ENCODE measurements around the gene TMEM170B. TPM values are rescaled to one million over a fixed set of nuclear protein-coding genes. Genes with fewer than 3 reads are reported as not detected.

Gene TMEM170B, protein sequence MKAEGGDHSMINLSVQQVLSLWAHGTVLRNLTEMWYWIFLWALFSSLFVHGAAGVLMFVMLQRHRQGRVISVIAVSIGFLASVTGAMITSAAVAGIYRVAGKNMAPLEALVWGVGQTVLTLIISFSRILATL
- 2.5 and 2.7 TPM in 2 replicates for total RNA-seq

DNA sequence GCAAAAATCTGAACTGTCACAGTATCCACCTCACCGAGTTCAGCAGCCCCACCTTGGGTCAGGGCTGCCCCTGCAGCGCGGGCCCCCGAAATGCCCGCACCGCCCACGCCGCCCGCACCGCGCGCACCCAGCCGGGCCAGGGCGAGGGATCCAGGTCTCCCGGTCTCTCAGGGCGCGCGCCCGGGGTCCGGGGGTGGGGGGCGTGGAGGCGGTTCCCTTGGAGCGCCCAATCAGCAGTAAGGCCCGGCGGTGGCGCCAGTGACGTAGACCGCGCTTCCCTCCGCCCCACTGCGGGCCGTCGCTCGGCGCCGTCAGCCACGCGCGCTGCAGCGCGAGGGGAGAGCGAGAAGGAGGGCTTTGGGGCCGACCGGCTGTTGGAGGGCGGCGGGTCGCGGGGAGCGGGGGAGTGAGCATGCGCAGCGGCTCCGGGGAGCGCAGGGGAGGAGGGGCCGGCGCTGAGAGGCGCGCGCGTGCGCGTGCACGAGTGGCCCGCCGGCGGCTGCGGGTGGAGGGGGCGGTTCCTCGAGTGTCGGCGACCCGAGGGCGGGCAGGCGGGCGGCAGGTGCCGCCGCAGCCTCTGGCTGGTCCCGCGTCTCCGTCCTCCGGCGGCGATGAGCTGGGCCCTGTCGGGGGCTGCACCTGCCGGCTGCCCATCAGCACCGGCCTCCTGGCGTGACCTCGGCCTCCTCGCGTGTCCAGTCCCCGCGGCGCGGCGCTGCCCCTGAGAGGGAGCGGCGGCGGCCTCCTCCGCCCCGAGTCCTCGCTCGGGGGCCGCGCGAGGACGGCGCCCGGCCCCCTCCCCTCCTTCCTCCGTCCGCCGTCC, at the start of gene TMEM170B:
Gene TMEM170B (plus strand): TSS at position 521 of the 823 bp plus-strand sequence. CDS start 529 bp downstream, outside the sequence.
- no peak for DNase-seq (ENCODE audit: extremely low read depth, low read depth, low spot score)

DNA sequence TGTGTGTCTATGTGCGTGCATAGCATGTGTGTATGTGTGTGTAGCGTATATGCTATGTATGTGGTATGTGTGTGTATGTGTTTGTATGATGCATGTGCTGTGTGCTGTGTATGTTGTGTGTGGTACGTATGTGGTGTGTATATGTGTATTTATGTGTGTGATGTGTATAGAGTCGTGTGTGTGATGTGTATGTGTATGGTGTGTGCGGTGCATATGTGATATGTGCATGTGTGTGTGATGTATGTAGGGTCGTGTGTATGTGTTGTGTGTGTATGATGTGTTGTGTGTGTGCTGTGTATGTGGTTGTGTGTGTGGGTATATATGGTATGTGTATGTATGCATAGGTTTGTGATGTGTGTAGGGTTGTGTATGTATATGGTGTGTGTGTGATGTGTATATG, 46.6 kb upstream of the TMEM170B start:
- no peak for DNase-seq (ENCODE audit: extremely low read depth, low read depth, low spot score)

DNA sequence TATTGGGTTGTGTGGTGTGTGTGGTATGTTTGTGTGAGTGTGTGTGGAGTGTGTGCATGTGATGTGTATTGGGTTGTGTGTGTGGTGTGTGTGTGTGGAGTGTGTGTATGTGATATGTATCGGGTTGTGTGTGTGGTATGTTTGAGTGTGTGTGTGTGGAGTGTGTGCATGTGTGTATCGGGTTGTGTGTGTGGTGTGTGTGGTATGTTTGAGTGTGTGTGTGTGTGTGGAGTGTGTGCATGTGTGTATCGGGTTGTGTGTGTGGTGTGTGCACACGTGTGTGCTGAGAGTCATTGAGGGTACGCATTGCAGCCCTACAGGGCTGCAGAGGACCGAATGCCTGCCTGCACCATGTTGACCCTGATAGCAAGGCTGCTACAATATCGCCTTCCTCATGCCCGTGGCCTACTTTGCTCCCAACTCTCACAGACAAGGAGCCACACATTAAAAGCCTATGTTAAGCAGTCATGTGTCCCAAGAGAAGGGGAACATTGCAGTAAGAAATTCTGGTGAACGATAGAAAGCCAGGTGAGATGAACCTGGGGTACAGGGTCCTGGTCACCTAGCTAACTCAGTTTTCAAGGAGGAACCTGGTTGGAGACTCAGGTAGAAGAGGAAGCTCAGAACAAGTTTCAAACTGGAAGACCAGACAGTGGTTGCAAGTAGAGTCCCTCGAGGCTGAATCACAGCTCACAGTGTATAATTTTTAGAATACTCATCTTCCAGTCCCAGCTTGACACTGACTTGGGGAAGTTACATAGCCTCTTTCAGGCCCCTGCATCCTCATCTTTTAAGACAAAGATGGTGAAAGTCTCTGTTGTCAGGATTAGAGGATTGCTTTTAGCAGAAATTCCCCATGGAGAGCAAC, 45.7 kb upstream of the TMEM170B start:
- no peak for DNase-seq (ENCODE audit: extremely low read depth, low read depth, low spot score)

DNA sequence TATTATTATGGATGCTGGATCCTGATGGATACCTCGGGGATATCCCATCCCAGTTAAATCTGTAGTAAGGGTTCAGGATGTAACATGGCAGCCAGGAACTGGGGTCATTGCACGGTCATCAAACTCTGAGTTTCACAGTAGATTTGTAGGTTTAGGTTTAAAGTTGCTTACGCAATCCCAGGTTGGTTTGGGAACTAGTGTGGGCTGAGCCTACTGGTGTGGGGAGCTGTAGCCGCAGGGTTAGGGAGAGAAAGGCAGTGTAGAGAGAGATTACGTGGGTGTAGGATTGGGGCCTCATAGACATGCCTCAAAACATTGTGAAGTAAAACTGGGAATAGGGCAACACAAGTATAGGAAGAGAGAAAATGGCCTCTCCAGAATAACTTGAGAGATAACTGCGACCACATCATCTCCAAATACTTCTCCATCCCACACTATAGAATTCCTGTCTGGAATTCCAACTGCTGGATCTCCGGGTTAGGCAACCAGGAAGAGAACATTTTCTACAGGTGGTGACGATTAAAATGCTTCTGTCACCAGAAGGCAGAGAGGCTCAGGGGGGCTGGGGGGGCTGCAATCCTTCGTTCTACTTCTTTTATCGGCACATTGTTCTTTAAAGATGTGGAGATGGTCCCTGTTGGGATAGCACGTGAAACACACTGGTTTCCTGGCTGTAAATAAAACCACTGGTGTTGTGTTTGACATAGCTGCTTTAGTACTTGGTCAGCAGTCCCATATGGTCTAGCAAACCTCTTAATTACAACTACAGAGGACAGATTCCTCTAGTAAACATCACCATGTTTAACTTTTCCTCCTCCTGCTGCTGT, 44.9 kb upstream of the TMEM170B start:
- DNase-seq (ENCODE audit: extremely low read depth, low read depth, low spot score), result no peak

DNA sequence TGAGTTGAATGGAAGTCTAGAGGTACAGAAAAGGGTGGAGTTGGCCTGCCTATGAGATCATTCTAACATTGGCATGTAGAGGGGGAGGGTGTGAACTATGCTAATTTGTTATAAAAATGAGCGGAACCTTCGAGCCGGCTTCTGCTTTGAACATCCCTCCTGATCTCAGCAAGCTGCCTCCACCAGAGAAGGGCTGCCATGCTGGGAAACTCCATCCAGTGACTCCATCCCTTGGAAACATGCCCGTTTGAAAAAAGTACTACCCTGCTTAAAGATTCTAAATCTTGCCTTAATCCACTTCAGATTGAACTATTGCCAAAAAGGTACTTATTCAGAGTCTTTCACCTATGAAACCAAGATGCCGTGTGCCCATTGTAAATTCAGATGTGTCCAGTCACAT, 43.6 kb upstream of the TMEM170B start:
- DNase-seq (ENCODE audit: extremely low read depth, low read depth, low spot score), result no peak

DNA sequence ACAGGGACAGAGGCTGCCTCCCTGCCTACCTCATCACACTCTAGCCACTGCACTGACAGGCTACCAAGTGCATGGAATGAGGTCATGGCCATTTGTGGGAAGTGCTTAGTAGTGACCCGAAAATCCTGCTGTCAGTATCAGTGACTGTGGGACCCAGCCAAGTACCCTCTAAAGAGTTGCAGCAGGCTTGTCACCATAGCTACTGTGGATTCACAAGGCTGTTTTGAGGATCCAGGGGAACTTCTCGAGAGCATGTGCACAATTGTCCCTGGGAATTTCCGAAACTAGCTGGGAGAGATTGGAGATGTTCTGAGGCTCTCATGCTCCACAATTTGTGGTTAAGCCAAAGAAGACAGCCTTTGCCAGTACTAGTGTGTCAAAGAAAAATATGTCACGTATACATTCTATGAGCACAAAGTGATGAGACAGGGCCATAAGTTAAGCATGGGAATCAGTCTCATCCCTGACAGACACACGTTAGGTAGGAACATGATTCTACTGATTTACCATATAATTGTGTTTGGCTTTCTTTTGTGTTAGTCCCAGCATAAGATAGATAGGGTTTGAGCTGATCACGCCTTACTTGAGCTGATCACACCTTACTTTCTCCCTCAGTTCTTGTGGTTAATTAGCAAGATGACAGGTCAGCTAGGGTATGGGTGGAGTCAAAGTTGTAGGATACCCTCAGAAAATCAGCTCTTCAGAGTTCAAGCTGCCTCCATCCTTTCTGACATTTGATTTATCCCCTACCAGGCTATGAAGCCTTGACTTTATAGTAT, 42.6 kb upstream of the TMEM170B start:
- DNase-seq (ENCODE audit: extremely low read depth, low read depth, low spot score), result no peak

DNA sequence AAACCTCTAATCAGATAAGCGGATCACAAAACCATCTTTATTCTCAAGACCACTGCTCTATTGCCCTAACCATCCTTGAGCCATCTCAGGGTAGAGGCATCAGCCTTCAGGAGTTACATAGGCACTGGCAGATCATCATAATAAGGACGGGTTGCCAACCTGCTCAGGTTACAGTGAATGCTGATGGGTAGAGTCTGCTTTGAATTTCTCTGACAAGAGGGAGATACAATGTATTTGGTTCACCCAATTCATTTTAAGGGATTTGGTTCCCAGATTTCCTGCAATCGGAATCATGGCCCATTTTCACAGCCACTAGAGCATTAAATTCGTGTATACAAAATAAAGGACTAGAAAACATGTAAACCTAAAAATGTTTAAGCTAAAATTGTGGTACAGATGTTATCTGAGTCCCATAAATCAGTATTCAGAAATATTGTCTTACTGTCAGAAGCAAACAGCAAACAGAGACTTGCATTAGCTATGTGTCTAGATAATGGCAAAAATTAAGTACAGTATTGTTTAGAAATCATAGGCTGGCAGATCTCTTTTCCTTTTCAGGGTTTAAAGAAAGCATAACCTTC, 41.9 kb upstream of the TMEM170B start:
- DNase-seq (ENCODE audit: extremely low read depth, low read depth, low spot score), result no peak

DNA sequence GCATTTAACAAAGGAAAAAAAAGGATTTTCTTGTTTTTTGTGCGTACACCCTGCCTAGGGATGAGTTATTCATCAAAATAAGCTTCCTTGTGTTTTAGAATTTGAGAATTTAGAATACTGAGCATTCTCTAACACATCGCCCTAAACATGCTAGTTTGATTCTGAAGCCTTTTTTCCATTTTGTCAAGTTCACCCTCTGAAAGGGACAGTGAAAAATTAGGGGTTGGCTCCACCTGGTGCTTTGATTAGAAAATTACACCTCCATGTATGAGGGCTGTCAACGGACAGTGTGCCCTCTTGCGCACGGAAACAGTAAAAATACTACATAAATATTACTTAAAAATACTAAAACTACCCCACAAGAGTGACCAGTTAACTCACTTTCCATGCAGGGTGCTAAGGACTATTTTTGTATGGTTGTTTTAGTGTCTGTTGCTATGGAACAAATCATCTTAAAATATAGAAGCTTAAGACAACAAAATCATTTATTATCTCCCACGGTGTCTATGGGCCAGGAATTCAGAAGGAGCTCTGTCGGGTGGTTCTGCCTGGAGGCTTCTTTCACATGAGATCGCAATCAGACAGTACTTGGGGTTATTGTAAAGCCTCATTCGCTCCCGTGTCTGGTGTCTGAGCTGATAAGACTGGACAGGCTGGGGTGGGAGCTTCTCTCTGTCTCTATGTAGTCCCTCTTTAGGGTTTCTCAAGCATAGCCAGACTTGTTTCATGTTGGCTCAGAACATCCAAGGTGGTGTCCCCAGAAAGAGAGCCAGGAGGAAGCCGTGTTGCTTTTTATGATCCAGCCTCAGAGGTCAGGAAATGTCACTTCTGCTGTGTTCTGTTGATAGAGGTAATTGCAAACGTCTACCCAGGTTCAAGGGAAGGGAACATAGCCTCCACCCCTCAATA, 41.1 kb upstream of the TMEM170B start:
- DNase-seq (ENCODE audit: extremely low read depth, low read depth, low spot score), result peak; percentile 89

DNA sequence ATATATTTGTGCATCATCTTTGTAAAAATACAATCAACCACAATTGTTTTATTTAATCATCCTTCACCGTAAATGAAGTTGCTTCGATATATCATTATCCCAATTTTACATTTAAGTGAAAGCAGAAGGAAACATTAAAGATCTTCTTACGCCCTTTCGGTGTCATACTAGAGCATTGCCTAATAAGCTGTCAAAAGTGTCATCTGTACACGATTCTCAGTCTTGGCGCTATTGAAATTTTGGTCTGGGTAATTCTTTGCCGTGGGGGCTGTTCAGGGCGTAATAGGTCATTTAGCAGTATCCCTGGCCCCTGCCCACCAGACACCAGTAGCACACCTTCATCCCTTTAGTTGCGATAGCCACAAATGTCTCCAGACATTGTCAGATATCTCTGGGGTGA, 40.4 kb upstream of the TMEM170B start:
- DNase-seq (ENCODE audit: extremely low read depth, low read depth, low spot score), result no peak

DNA sequence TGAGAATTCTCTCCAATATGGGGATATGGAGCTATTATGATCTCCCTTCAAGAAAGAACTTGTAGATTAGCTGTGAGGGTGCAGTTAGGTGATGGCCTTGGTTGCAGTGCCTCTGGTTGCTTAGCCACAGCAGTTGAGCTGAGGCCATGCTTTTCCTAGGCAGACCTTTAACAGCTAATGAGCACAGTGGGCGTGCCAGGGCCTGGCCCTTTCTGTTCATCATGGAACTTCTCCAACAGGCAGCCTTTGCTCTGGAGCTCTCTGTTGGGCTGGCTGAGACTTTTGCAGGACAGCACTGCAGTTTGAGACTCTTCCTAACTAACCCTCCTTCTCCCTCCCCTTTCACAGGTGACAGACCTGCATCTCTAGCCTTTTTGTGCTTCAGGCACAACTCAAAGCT, 39.7 kb upstream of the TMEM170B start:
- DNase-seq (ENCODE audit: extremely low read depth, low read depth, low spot score), result no peak

DNA sequence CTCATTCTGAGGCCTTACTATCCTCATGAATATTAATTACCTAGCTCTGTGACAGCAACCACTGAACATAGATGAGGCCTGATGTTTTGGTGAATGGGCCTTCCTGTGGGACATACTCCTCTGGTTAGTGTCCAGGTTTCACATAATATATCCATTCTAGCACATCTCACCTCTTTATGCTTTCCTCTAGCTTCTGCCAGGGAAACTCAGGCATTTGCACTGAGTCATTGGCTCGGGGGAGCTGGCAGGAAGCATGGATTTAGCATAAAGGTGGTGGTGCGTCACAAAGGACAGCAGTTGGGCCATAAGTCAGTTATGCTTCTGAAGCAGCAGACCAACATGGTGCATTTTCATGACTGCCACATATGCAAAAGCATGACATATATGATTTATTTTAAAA, 37.5 kb upstream of the TMEM170B start:
- DNase-seq (ENCODE audit: extremely low read depth, low read depth, low spot score), result peak; percentile 25

DNA sequence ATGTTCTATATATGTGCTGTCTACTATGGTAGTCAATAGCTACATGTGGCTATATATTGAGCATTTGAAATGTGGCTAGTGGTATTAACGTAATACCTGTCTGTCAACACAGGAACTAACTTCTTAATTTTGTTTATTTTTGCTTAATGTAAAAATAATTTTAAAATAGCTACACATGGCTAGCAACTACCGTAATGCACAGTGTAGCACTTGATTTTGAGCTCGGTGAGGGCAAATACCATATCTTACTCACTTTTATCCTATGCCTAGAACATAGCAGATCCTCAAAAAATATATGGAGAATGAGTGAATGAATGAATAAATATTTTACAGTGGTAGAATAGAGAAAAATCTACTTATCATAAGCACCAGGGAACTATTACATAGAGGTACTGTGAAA, 28.1 kb upstream of the TMEM170B start:
- DNase-seq (ENCODE audit: extremely low read depth, low read depth, low spot score), result no peak

DNA sequence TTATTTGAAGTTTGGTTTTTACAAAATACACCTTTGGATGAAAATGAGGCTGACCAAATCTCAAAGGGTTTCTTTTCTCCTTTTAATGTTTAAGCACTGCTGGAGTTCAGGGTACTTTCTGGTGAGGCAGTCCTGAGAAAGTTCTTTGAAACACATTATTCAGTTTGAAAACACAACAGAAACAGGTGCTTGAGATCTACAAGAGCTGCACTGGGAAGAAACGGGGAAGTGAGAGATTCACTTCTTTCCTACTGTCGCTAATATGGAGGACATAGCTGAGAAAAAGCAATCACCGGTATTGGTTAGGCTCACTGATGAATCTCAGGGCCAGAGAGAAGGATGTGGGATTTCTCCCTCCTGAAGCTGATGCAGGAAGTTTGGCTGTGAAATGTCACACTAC, 22.9 kb upstream of the TMEM170B start:
- DNase-seq (ENCODE audit: extremely low read depth, low read depth, low spot score), result no peak

DNA sequence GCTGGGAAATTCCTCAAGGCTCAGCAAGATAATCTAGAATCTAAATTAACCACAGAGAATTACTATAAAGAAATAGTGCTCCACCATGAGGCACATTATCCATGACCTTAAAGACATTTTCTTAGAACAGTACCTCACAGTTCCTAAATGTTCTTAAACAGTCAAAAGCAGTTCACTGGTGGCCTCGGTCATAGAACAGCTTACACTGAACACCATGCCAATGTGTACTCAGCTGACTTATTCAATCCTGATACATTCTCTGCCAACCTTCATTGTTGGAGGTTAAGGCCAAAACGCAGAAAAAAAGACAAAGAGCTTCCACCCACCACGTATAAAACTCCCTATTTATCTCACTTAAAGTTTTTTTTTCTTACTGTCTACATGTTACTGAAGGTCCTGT, 21.8 kb upstream of the TMEM170B start:
- no peak for DNase-seq (ENCODE audit: extremely low read depth, low read depth, low spot score)

DNA sequence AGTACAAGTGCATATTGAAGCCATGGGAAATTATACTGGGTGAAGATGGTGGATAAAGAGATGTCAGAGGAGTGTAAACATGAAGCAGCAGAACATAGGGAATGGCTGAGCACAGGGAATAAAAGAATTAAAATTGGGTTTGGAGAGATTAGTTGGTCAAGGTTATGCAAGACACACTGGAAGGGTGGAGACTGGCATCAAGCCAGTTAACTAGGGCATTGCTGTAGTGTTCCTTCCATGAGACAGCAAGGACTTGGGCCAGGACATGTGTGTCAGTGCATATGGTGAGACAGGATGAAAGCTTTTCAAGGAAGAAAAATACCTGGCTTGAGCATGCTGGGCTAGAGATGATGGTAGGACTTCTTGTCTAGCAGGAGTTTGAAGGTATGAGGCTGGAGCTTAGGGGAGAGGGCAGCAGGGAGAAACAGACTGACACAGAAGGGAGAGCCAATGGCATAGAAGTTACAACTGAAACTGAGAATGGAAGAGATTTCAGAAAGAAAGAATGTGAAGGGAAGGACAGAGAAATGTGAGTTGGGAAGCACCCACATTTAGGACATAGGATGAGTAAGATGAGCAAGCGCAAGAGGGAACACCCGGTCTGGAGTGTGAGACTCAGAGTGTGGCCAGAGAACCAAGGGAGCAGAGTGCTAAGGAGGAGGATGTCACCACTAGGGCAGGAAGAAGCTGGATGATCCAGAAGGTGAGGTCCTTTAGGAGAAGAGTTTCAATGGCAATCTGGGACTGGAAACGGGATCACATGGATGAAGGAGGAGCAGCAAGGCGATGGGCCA, 14.5 kb upstream of the TMEM170B start:
- no peak for DNase-seq (ENCODE audit: extremely low read depth, low read depth, low spot score)

DNA sequence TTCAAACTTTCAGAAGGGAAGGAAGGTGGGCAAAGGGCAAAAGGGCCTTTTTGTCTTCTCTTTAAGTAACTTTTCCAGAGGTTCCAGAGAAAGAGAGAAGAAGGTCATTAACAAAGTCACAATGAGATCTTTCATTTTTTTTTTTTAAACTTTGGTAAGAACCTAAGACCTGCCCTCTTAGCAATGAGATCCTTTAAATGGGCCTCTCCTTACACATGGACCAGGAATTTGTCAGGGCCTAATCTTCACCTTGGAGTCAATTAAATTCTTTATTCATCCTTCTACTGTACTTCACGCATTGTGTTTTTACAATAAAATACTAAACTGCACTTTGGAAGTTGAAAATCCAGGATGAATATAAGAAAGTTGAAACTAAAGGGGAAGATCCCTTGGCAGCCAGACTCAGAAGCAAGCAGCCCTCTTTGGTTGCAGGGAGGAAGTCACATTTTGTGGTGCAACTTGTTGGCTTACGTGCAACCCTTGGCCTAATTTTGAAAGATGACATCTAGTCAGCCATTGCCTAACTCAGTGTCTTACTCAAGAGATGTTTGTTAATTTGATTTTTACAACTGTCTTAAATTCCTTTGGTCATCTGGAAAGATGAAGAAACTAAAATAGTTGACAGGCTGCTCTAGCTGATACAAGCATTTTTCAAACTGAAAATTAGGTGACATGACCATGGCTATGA, 11.9 kb upstream of the TMEM170B start:
- no peak for DNase-seq (ENCODE audit: extremely low read depth, low read depth, low spot score)

DNA sequence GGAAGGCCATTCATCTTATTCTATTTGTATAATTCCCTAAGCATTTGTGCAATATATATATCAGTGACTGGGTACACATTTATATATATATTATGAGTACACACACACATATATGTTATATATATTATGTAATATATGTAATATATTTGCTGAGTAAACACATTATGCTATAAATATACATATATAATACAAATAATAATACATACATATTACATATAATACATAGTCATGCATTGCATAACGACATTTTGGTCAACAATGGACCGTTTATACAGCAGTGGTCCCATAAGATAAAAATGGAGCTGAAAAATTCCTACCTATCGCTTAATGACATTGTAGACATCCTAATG, 11.4 kb upstream of the TMEM170B start:
- no peak for DNase-seq (ENCODE audit: extremely low read depth, low read depth, low spot score)

Data from glomerular endothelial cell (primary cell).